ENCODE measurements around the gene ATG10.
"Not testable (repeated sequence)": the region's sequence is repeated elsewhere in the genome, so short reads cannot be mapped to it uniquely, and the experiment has no call there.

The ATG10 gene

DNA sequence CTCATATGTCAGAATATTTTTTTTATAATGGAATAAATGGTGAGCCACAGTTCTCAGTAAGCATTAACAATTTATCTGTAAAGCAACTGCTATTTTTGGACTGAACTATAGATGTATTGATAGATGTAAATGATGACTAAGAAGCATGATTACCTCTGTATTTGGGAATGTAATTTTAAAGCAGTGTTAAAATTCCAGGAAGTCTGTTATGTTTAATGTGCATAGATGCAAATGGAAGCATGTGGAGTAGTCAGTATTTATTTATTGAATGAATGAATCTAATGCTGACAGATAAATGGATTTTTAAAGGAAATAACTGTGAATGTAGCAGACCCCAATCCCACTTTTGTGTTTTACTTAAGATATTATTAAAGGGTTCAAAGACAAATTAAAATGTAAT lies 95.0 kb downstream of the ATG10 start:
- H3K4me2 ChIP-seq (ENCODE audit: low read length): no peak overlapping the region
- no peaks in the 10 kb centered on the region for H3K79me2 ChIP-seq (ENCODE audit: insufficient read depth, low read length)
- H3K9ac ChIP-seq (ENCODE audit: low read length): no peak overlapping the region
- no peak overlapping the region for H3K4me3 ChIP-seq (ENCODE audit: low read depth, low read length, poor library complexity, severe bottlenecking)
- H3F3A ChIP-seq (ENCODE audit: insufficient read depth, low read length): no peaks in the 10 kb centered on the region
- H4K20me1 ChIP-seq (ENCODE audit: insufficient read depth, low read length): no peaks in the 10 kb centered on the region
- no peaks in the 10 kb centered on the region for H3K9me2 ChIP-seq (ENCODE audit: low read depth, low read length)
- no peaks in the 10 kb centered on the region for H3K27me3 ChIP-seq (ENCODE audit: insufficient read depth, low read length)
- H3K4me1 ChIP-seq (ENCODE audit: insufficient read depth, low read length, severe bottlenecking): no peaks in the 10 kb centered on the region
- H3K9me3 ChIP-seq (ENCODE audit: low read length): no peaks in the 10 kb centered on the region
- no peaks in the 10 kb centered on the region for H3K36me3 ChIP-seq (ENCODE audit: insufficient read depth, low read length)
- no peak overlapping the region for H2AFZ ChIP-seq (ENCODE audit: low read length)
- H3K27ac ChIP-seq (ENCODE audit: low read depth, low read length, poor library complexity, severe bottlenecking): no peak overlapping the region
- TF ChIP-seq CTCF (IDR thresholded peaks at IDR 0.05; ENCODE audit: low read length) (no peak), EZH2 (IDR thresholded peaks at IDR 0.05; ENCODE audit: borderline replicate concordance, low read length) (no peak)

DNA sequence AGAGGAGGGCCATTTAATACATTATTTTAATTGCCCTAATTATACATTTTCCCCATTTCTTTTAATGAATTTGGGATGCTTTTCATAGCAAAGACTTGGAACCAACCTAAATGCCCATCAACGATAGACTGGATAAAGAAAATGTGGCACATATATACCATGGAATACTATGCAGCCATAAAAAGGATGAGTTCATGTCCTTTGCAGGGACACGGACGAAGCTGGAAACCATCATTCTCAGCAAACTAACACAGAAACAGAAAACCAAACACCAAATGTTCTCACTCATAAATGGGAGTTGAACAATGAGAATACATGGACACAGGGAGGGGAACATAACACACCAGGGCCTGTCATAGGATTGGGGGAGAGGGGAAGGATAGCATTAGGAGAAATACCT lies 96.2 kb downstream of the ATG10 start:
- H3K27ac ChIP-seq (ENCODE audit: low read depth, low read length, poor library complexity, severe bottlenecking); H4K20me1 ChIP-seq (ENCODE audit: insufficient read depth, low read length); H3K27me3 ChIP-seq (ENCODE audit: insufficient read depth, low read length); H3K79me2 ChIP-seq (ENCODE audit: insufficient read depth, low read length); H3K9me2 ChIP-seq (ENCODE audit: low read depth, low read length); H3F3A ChIP-seq (ENCODE audit: insufficient read depth, low read length); H3K4me2 ChIP-seq (ENCODE audit: low read length); H3K4me3 ChIP-seq (ENCODE audit: low read depth, low read length, poor library complexity, severe bottlenecking); H2AFZ ChIP-seq (ENCODE audit: low read length); H3K9me3 ChIP-seq (ENCODE audit: low read length); H3K4me1 ChIP-seq (ENCODE audit: insufficient read depth, low read length, severe bottlenecking); H3K36me3 ChIP-seq (ENCODE audit: insufficient read depth, low read length); H3K9ac ChIP-seq (ENCODE audit: low read length): not testable (repeated sequence)

GRCh38 chr5:82068723-82069122 lies 96.9 kb downstream of the ATG10 start:
- H2AFZ ChIP-seq (ENCODE audit: low read length): no peak overlapping the region
- no peak overlapping the region for H3K4me2 ChIP-seq (ENCODE audit: low read length)
- TF ChIP-seq EZH2 (IDR thresholded peaks at IDR 0.05; ENCODE audit: borderline replicate concordance, low read length) (no peak), CTCF (IDR thresholded peaks at IDR 0.05; ENCODE audit: low read length) (no peak)

DNA sequence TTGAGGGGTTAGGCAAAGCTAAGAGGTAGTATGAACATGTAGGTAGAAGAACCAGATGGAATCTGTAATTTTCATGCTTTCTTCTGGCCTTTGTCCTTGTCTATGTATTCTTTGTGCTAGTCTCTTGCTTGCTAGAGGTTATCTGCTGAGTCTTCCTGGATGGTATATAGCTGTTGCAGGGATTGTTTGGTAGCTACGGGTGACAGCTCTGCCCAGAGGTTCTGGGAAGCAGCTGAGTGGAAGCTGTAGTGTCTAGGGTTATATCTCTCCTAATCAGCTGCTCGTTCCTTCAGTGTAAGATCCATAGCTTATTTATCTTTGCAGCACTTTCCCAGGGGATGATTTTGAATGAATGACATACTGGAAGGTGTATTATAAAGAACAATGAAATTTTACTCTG lies 100.3 kb downstream of the ATG10 start:
- Histone ChIP-seq H3K79me2 (ENCODE audit: insufficient read depth, low read length) (no peaks in the 10 kb centered on the region), H3K36me3 (ENCODE audit: insufficient read depth, low read length) (no peaks in the 10 kb centered on the region), H3K9ac (ENCODE audit: low read length) (no peak overlapping the region), H3K4me3 (ENCODE audit: low read depth, low read length, poor library complexity, severe bottlenecking) (no peak overlapping the region), H3F3A (ENCODE audit: insufficient read depth, low read length) (no peaks in the 10 kb centered on the region), H3K27ac (ENCODE audit: low read depth, low read length, poor library complexity, severe bottlenecking) (no peak overlapping the region), H4K20me1 (ENCODE audit: insufficient read depth, low read length) (no peaks in the 10 kb centered on the region), H3K4me1 (ENCODE audit: insufficient read depth, low read length, severe bottlenecking) (no peaks in the 10 kb centered on the region), H3K4me2 (ENCODE audit: low read length) (no peak overlapping the region), H3K27me3 (ENCODE audit: insufficient read depth, low read length) (no peaks in the 10 kb centered on the region), H3K9me3 (ENCODE audit: low read length) (no peaks in the 10 kb centered on the region), H2AFZ (ENCODE audit: low read length) (no peak overlapping the region), H3K9me2 (ENCODE audit: low read depth, low read length) (no peaks in the 10 kb centered on the region)
- no peak for TF ChIP-seq EZH2 (IDR thresholded peaks at IDR 0.05; ENCODE audit: borderline replicate concordance, low read length)
- TF ChIP-seq CTCF (IDR thresholded peaks at IDR 0.05; ENCODE audit: low read length): no peak

More at GRCh38 chr5:82068723-82069122, 96.9 kb downstream of the ATG10 start:
- Histone ChIP-seq H3K9me2 (ENCODE audit: low read depth, low read length) (no peaks in the 10 kb centered on the region), H4K20me1 (ENCODE audit: insufficient read depth, low read length) (no peaks in the 10 kb centered on the region), H3K9ac (ENCODE audit: low read length) (no peak overlapping the region), H3K36me3 (ENCODE audit: insufficient read depth, low read length) (no peaks in the 10 kb centered on the region), H3K27me3 (ENCODE audit: insufficient read depth, low read length) (no peaks in the 10 kb centered on the region), H3K4me1 (ENCODE audit: insufficient read depth, low read length, severe bottlenecking) (no peaks in the 10 kb centered on the region), H3K79me2 (ENCODE audit: insufficient read depth, low read length) (no peaks in the 10 kb centered on the region), H3F3A (ENCODE audit: insufficient read depth, low read length) (no peaks in the 10 kb centered on the region), H3K4me3 (ENCODE audit: low read depth, low read length, poor library complexity, severe bottlenecking) (no peak overlapping the region), H3K27ac (ENCODE audit: low read depth, low read length, poor library complexity, severe bottlenecking) (no peak overlapping the region), H3K9me3 (ENCODE audit: low read length) (no peaks in the 10 kb centered on the region)

Data from OCI-LY1 (cell line).